CD14-positive monocyte (primary cell): ENCODE data around the gene NAP1L1. TPM values are rescaled to one million over a fixed set of nuclear protein-coding genes. Genes with fewer than 3 reads are reported as not detected.

Experiments used
- DNase-seq, 3 donors: peaks; one replicate each; pipeline ENCODE4 v3.0.0-alpha.2; 2011 to 2022
- H2AFZ ChIP-seq: 2 replicates; pipeline ENCODE4 v1.6.0; 2012; ENCODE audit warnings: mild to moderate bottlenecking, low read depth, low read length, inconsistent platforms; ENCODE audit not compliant: insufficient read depth, poor library complexity, severe bottlenecking
- H3K27ac ChIP-seq, 2 donors: 1 replicate in 1 of 2; 2 replicates in 1 of 2; pipeline ENCODE4 v1.5.1; 2012 to 2013; ENCODE audit warnings: low read length in 2 of 2, control low read depth in 1 of 2, inconsistent platforms in 1 of 2, low read depth in 1 of 2, mild to moderate bottlenecking in 1 of 2
- H3K27me3 ChIP-seq, 2 donors: one replicate each; pipeline versions ENCODE4 v1.6.0 to v1.6.1; 2011 to 2013; ENCODE audit warnings: low read length in 2 of 2; ENCODE audit not compliant: control insufficient read depth in 2 of 2, insufficient read depth in 2 of 2
- H3K36me3 ChIP-seq, 2 donors: replicated peaks in 1 of 2; 1 replicate in 1 of 2; 2 replicates in 1 of 2; pipeline versions ENCODE4 v1.5.1 to v1.6.1; 2012 to 2013; ENCODE audit warnings: low read length in 2 of 2, control low read depth in 1 of 2, inconsistent platforms in 1 of 2, mild to moderate bottlenecking in 1 of 2; ENCODE audit not compliant: insufficient read depth in 2 of 2, control insufficient read depth in 1 of 2
- H3K4me1 ChIP-seq, 2 donors: 1 replicate in 1 of 2; 2 replicates in 1 of 2; pipeline versions ENCODE4 v1.5.1 to v1.6.1; 2012 to 2013; ENCODE audit warnings: low read length in 2 of 2, control low read depth in 1 of 2, inconsistent platforms in 1 of 2, mild to moderate bottlenecking in 1 of 2, moderate library complexity in 1 of 2; ENCODE audit not compliant: insufficient read depth in 2 of 2, control insufficient read depth in 1 of 2
- H3K4me2 ChIP-seq: replicated peaks from 2 replicates; pipeline ENCODE3; 2012; ENCODE audit warnings: low read length, moderate library complexity, mild to moderate bottlenecking; ENCODE audit not compliant: poor library complexity, severe bottlenecking; ENCODE audit errors: extremely low read depth
- H3K4me3 ChIP-seq, 3 experiments: fragments of 200-600 bp in 1 of 3; sonication (generic) in 1 of 3; replicated peaks in 1 of 3; 1 replicate in 2 of 3; 2 replicates in 1 of 3; pipeline ENCODE4 v1.5.1; 2011 to 2013; ENCODE audit warnings: low read length in 3 of 3, mild to moderate bottlenecking in 3 of 3, control low read depth in 2 of 3, low read depth in 2 of 3, inconsistent platforms in 1 of 3, moderate library complexity in 1 of 3
- H3K79me2 ChIP-seq: 2 replicates; pipeline ENCODE4 v1.6.0; 2012; ENCODE audit warnings: mild to moderate bottlenecking, control low read depth, inconsistent platforms, low read length, moderate library complexity; ENCODE audit not compliant: insufficient read depth
- H3K9ac ChIP-seq: 2 replicates; pipeline ENCODE4 v1.6.0; 2017; ENCODE audit warnings: low read length, mild to moderate bottlenecking; ENCODE audit not compliant: insufficient read depth, poor library complexity, severe bottlenecking
- H3K9me3 ChIP-seq, 2 donors: replicated peaks in 1 of 2; 1 replicate in 1 of 2; 2 replicates in 1 of 2; pipeline versions ENCODE4 v1.5.1 to v1.6.1; 2012 to 2013; ENCODE audit warnings: low read length in 2 of 2, control low read depth in 1 of 2; ENCODE audit not compliant: control insufficient read depth in 1 of 2, insufficient read depth in 1 of 2
- H4K20me1 ChIP-seq: 2 replicates; pipeline ENCODE4 v1.6.0; 2012; ENCODE audit warnings: mild to moderate bottlenecking, low read length, control low read depth, moderate library complexity; ENCODE audit not compliant: insufficient read depth
- H3K27ac Mint-ChIP-seq, 7 donors: one replicate each; pipeline ENCODE4 v1.8.0; 2020; ENCODE audit warnings: mild to moderate bottlenecking in 7 of 7, mixed read lengths in 7 of 7, moderate library complexity in 6 of 7, inconsistent platforms in 2 of 7
- H3K27me3 Mint-ChIP-seq, 3 donors: one replicate each; pipeline ENCODE4 v1.8.0; 2021 to 2022; ENCODE audit warnings: low read depth in 3 of 3, mild to moderate bottlenecking in 3 of 3, mixed read lengths in 3 of 3, moderate library complexity in 3 of 3, inconsistent platforms in 1 of 3
- H3K36me3 Mint-ChIP-seq, 2 donors: one replicate each; pipeline ENCODE4 v1.8.0; 2020; ENCODE audit warnings: mixed read lengths in 2 of 2, inconsistent platforms in 1 of 2, mild to moderate bottlenecking in 1 of 2
- H3K4me1 Mint-ChIP-seq: one replicate; pipeline ENCODE4 v1.8.0; 2020; ENCODE audit warnings: mild to moderate bottlenecking, mixed read lengths
- H3K4me3 Mint-ChIP-seq, 2 donors: one replicate each; pipeline ENCODE4 v1.8.0; 2020; ENCODE audit warnings: mild to moderate bottlenecking in 2 of 2, mixed read lengths in 2 of 2, moderate library complexity in 1 of 2
- H3K9me3 Mint-ChIP-seq, 7 donors: one replicate each; pipeline ENCODE4 v1.8.0; 2020 to 2022; ENCODE audit warnings: mixed read lengths in 7 of 7, mild to moderate bottlenecking in 6 of 7, moderate library complexity in 6 of 7, inconsistent platforms in 2 of 7
- WGBS: methylation state at CpG from one replicate; pipeline ENCODE4 v1.1.5; 2013; ENCODE audit warnings: missing lambda C conversion rate; ENCODE audit not compliant: insufficient coverage; 5-methylcytosine and 5-hydroxymethylcytosine counted together
- intact Hi-C, 2 donors: fragments of 100-400 bp; cut with micrococcal nuclease; formaldehyde crosslinking; loops; one replicate each; pipeline versions ENCODE4 v1.15.0 to v1.15.1; 2023
- polyA plus RNA-seq, 3 donors: library from polyadenylated mRNA; depleted of rRNA in 1 of 3; unstranded in 2 of 3; stranded (reverse) in 1 of 3; fragments of 300-500 nt in 2 of 3; fragments of >200 nt in 1 of 3; fragmentation: Illumina TruSeq in 2 of 3; gene quantifications; 1 replicate in 2 of 3; 2 replicates in 1 of 3; pipeline ENCODE4 v1.2.3, GENCODE V29; 2012 to 2021
- TF ChIP-seq, protein P1 (sequence below): fragments of 200-600 bp; IDR thresholded peaks from one replicate; pipeline ENCODE4 v1.8.0; 2022; ENCODE audit warnings: antibody characterized with exemption, mild to moderate bottlenecking

The NAP1L1 gene
- polyA plus RNA-seq, 3 donors: 98.3 to 164 (median 111) TPM

DNA sequence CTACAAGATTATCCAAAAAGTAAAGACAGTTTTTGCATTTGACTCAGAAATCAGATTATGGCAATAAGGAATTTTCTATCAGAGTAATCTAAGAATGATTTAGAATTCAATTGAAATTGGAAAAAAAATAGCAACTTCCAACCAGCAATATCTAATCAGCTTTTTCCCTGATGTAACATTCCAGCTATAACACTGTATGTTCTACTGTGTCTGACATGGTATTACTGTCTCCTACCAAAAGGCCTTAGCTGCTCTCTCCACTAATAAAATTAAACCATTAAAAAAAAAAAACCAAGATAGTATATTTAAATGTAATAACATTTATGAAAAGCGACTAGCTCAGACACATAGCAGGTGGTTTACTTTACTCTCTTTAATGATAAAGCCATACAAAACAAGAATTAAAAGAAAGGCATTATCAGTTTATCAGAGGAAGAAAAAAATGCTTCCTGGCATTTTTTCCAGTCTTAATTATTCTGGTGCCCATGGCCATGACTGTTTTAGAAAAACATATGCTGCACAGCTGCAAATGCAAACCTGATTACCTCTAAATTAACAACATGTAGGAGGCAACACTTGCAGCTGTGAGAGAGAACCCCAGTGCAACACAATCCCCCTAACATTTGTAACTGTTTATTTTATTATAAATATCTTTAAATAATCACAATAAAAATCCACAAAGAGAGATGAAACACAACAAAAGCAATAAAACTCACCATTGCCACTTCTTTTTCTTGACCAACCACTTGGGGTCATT is 81.7 kb downstream of the NAP1L1 start:
- no peak overlapping the region for H3K4me3 ChIP-seq
- TF ChIP-seq, protein P1, sequence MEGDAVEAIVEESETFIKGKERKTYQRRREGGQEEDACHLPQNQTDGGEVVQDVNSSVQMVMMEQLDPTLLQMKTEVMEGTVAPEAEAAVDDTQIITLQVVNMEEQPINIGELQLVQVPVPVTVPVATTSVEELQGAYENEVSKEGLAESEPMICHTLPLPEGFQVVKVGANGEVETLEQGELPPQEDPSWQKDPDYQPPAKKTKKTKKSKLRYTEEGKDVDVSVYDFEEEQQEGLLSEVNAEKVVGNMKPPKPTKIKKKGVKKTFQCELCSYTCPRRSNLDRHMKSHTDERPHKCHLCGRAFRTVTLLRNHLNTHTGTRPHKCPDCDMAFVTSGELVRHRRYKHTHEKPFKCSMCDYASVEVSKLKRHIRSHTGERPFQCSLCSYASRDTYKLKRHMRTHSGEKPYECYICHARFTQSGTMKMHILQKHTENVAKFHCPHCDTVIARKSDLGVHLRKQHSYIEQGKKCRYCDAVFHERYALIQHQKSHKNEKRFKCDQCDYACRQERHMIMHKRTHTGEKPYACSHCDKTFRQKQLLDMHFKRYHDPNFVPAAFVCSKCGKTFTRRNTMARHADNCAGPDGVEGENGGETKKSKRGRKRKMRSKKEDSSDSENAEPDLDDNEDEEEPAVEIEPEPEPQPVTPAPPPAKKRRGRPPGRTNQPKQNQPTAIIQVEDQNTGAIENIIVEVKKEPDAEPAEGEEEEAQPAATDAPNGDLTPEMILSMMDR: no peak
- no peaks in the 10 kb centered on the region for H3K36me3 Mint-ChIP-seq
- no peaks in the 10 kb centered on the region for H3K36me3 ChIP-seq
- H3K27me3 Mint-ChIP-seq: peaks cover 0 to 1% (median 0%) of the 10 kb centered on the region in 3 donors
- no peaks in the 10 kb centered on the region for H3K9me3 ChIP-seq
- no peaks in the 10 kb centered on the region for H4K20me1 ChIP-seq
- H3K4me1 ChIP-seq: no peaks in the 10 kb centered on the region
- H3K9ac ChIP-seq: no peak overlapping the region
- no peak overlapping the region for H3K4me2 ChIP-seq
- no peaks in the 10 kb centered on the region for H3K79me2 ChIP-seq
- no peak overlapping the region for H2AFZ ChIP-seq
- no CpG with 5 or more reads among the region's 1 CpG for WGBS
- intact Hi-C loops: no loop called here
- H3K27me3 ChIP-seq: no peaks in the 10 kb centered on the region
- DNase-seq: no peak
- no peak overlapping the region for H3K4me3 Mint-ChIP-seq
- no peak overlapping the region for H3K27ac Mint-ChIP-seq
- H3K27ac ChIP-seq: no peak overlapping the region
- no peaks in the 10 kb centered on the region for H3K4me1 Mint-ChIP-seq
- peaks cover 0 to 3% (median 0%) of the 10 kb centered on the region in 7 donors for H3K9me3 Mint-ChIP-seq

DNA sequence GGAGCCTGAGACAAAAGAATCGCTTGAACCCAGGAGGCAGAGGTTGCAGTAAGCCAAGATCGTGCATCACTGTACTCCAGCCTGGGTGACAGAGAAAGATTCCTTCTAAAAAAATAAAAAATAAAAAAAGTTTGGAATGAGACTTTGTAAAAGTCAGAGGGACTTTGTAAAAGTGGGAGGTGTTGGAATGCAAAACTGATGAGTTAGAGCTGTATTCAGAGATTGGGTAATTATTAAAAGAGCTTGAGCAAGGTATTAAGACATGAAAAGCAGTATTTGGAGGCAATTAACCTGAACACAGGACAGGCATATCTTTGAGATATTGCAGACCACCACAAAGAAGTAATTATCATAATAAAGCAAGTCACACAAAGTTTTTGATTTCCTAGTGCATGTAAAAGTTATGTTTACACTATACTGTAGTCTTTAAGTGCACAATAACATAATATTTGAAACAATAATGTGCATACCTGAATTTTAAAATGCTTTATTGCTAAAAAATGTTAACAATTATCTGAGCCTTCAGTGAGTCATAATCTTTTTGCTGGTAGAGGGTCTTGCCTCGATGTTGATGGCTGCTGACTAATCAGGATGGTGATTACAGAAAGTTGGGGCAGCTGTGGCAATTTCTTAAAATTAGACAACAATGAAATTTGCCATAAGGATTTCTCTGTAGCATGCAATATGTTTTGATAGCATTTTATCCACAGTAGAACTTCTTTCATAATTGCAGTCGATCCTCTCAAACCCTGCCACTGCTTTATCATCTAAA is 86.0 kb downstream of the NAP1L1 start:
- no peaks in the 10 kb centered on the region for H3K9me3 Mint-ChIP-seq
- WGBS: 93% methylated on average over 3 of the region's 4 CpGs
- no peak overlapping the region for H3K4me3 ChIP-seq
- no peaks in the 10 kb centered on the region for H4K20me1 ChIP-seq
- H3K4me2 ChIP-seq: no peak overlapping the region
- H3K27me3 ChIP-seq: no peaks in the 10 kb centered on the region
- intact Hi-C loops: no loop called here
- no peak overlapping the region for H2AFZ ChIP-seq
- H3K4me1 Mint-ChIP-seq: no peaks in the 10 kb centered on the region
- no peak for DNase-seq
- H3K9me3 ChIP-seq: no peaks in the 10 kb centered on the region
- H3K36me3 ChIP-seq: no peaks in the 10 kb centered on the region
- no peak overlapping the region for H3K4me3 Mint-ChIP-seq
- H3K27me3 Mint-ChIP-seq: peaks cover 0 to 1% (median 0%) of the 10 kb centered on the region in 3 donors
- H3K27ac ChIP-seq: no peak overlapping the region
- no peak overlapping the region for H3K9ac ChIP-seq
- H3K27ac Mint-ChIP-seq: no peak overlapping the region
- H3K79me2 ChIP-seq: no peaks in the 10 kb centered on the region
- H3K36me3 Mint-ChIP-seq: no peaks in the 10 kb centered on the region
- TF ChIP-seq, protein P1: no peak
- H3K4me1 ChIP-seq: no peaks in the 10 kb centered on the region
